Lower leg skin (tissue), 4 donors: Measurements from ENCODE around the gene CYP4A22. TPM values are rescaled to one million over a fixed set of nuclear protein-coding genes. Genes with fewer than 3 reads are reported as not detected.

Experiments
- DNase-seq, 2 donors: peaks; one replicate each; pipeline ENCODE4 v3.0.0-alpha.2; 2019; ENCODE audit warnings: low spot score in 2 of 2
- H3K4me3 ChIP-seq: fragments of 200-600 bp; sonication (generic); 2 replicates; pipeline ENCODE4 v1.5.1; 2017; ENCODE audit warnings: mild to moderate bottlenecking, low read depth; ENCODE audit not compliant: poor library complexity, severe bottlenecking
- POLR2A ChIP-seq, 2 donors: fragments of 450-650 bp; IDR thresholded peaks; one replicate each; pipeline ENCODE4 v1.6.1; 2016 to 2017; ENCODE audit warnings: antibody characterized with exemption in 2 of 2, mild to moderate bottlenecking in 1 of 2, moderate library complexity in 1 of 2
- WGBS, 2 donors: methylation state at CpG; one replicate each; pipeline ENCODE4 v1.1.5; 2018; 5-methylcytosine and 5-hydroxymethylcytosine counted together
- intact Hi-C: fragments of 100-400 bp; cut with DNase I; formaldehyde crosslinking; loops from one replicate; pipeline ENCODE4 v1.15.0; 2023; ENCODE audit warnings: low total_unique reads
- total RNA-seq, 4 donors: library from RNA; depleted of rRNA; stranded (reverse); fragments of >200 nt; gene quantifications; one replicate each; pipeline ENCODE4 v1.1.0, GENCODE V29; 2016
- TF ChIP-seq, protein P1 (sequence below), 3 donors: fragments of 450-650 bp; IDR thresholded peaks; one replicate each; pipeline ENCODE4 v1.5.1; 2016; ENCODE audit warnings: antibody characterized with exemption in 3 of 3, mild to moderate bottlenecking in 3 of 3, moderate library complexity in 2 of 3

The CYP4A22 gene
- total RNA-seq, 4 donors from 2014 or later = 0.16 TPM; not detected in 3

DNA sequence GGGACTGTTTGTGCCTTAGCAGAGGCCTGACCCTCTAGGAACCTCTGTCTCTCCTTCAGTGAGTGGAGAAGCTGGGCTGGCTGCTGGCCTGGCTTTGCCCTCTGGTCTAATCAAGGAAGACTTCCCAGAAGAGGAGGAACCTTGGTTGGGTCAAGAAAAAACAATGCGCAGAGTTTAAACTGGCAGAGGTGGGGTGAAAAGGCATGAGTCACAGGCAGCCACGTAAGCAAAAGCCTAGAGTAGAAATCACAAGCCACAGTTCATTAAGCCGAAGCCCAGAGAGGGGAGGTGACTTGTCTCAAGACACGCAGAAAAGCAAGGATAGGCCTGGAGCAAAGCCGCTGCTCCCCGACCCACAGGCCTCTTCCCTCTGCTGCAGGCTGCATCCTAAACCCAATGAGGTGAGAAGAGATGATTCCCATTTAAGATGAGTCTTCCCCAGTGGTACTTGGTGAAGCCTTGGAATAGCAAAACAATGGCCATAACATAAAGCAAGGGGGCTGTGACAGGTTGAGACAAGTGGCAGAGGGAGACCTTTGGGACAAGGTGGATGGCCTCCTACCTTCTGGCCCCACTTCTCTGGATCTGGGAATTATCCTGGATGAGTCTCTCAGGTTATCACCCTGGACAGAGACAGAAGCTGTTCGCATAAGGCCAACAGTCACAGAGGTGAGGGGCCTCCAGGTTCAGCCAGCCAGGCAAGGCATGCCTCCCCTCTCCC, 44.9 kb downstream of the CYP4A22 start:
- DNase-seq = peak in 1 of 2 donors; percentile 69
- no peak overlapping the region for H3K4me3 ChIP-seq
- intact Hi-C loops = loop anchor here (5.0 kb wide), 2 partner anchors 245 to 540 kb away; no protein-coding TSS in a partner anchor
- TF ChIP-seq, protein P1, sequence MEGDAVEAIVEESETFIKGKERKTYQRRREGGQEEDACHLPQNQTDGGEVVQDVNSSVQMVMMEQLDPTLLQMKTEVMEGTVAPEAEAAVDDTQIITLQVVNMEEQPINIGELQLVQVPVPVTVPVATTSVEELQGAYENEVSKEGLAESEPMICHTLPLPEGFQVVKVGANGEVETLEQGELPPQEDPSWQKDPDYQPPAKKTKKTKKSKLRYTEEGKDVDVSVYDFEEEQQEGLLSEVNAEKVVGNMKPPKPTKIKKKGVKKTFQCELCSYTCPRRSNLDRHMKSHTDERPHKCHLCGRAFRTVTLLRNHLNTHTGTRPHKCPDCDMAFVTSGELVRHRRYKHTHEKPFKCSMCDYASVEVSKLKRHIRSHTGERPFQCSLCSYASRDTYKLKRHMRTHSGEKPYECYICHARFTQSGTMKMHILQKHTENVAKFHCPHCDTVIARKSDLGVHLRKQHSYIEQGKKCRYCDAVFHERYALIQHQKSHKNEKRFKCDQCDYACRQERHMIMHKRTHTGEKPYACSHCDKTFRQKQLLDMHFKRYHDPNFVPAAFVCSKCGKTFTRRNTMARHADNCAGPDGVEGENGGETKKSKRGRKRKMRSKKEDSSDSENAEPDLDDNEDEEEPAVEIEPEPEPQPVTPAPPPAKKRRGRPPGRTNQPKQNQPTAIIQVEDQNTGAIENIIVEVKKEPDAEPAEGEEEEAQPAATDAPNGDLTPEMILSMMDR (IDR thresholded peaks at IDR 0.05) = no peak
- TF ChIP-seq POLR2A (IDR thresholded peaks at IDR 0.05) = no peak
- WGBS, 2 donors = 67 to 82% methylated on average over 7 of the region's 7 CpGs

DNA sequence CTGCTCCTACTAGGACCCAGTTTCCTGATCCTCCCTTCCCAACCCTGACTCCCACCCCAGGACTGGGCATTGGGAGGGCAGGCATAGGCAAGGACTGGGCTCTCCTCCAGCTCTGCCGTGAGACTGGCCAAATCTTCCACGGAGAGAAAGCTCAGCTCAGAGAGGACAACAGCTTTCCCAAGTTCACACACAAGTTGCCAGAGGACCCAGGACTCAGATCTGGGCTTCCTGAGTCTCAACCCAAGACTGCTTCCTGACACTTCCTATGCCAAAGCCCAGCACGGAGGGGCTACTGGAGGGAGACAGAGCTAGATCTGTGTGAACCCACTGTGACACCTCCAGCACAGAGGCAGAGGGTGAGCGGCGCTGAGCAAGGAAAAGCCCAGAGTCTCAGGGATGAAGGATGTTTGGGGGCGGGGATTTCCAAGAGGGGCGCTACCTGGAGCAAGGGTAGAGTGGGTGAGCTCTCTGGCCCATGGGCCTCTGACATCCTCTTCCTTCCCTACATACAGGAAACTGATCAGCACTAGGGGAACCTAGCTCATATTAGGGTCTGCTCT, 45.5 kb downstream of the CYP4A22 start:
- TF ChIP-seq POLR2A (IDR thresholded peaks at IDR 0.05) = no peak
- TF ChIP-seq, protein P1 (IDR thresholded peaks at IDR 0.05) = no peak
- intact Hi-C loops = loop anchor here (5.0 kb wide), 2 partner anchors 245 to 540 kb away; no protein-coding TSS in a partner anchor
- DNase-seq = no peak
- no peak overlapping the region for H3K4me3 ChIP-seq
- WGBS, 2 donors = 65 to 67% methylated on average over 7 of the region's 7 CpGs

DNA sequence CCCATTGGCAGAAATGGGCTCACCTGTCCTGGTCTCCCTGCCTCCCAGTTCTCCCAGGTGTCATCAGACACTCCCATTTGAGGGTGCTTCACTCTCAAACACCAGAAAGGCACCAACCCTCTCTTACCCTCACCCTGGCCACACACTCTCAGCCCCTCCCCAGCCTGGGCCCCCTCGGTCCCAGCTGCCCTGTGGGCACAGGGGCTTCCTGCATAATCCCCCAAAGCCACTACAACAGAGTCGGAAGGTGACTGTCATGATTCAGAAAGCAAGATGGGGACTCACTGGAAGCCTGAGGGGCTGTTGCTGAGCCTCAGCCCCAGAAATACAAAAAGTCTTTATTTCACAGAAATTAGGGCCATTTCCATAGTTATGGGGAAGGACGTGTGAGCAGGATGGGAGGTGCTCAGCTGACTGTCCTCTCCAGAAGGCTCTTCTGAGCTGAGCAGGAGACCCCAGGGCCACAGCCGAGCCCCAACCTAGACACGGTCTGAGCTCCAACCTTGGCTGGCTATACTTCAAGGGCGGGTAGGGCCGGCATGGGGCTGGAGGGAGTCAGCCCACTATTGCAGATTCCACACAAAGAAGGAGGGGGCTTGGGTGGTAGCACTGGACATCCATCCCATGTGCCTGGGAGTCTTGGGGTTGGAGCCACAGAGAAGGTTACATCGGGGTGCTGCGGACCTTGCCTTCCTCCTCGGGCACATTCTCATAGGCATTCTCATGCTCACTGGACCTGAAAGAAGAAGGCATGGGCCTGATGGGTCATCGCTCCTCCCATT, 46.3 kb downstream of the CYP4A22 start:
- H3K4me3 ChIP-seq = no peak overlapping the region
- no peak for DNase-seq
- TF ChIP-seq, protein P1 (IDR thresholded peaks at IDR 0.05) = no peak
- no peak for TF ChIP-seq POLR2A (IDR thresholded peaks at IDR 0.05)
- WGBS, 2 donors = 73 to 84% methylated on average over 9 to 11 of the region's 11 CpGs
- intact Hi-C loops = loop anchor here (5.0 kb wide), 2 partner anchors 244 to 539 kb away; no protein-coding TSS in a partner anchor

DNA sequence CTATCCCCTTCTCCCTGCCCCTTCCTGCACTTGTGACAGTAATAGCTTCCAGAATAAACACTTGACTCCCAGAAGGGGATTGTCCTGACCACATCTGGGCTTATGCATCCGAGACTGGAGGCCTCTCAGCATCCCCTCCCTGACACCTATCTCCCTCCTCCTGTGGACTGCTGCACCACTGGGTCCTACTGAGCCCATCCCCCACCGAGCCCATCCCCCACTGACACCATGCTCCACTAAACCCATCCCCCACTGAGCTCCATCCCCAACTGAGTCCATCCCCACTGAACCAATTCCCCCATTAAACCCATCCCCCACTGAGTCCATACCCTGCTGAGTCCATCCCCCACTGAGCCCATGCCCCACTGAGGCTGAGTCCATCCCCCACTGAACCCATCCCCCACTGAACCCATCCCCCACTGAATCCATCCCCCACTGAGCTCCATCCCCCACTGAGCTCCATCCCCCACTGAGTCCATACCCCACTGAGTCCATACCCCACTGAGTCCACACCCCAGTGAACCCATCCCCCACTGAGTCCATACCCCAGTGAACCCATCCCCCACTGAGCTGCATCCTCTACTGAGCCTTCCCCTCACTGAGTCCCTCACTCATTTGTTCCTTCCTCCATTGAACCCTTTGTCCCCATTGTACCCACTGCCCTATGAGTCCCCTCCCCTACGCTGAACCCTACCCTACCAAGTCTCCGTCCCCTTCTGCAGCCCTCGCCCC, 47.0 kb downstream of the CYP4A22 start:
- TF ChIP-seq, protein P1 (IDR thresholded peaks at IDR 0.05) = no peak
- no peak for TF ChIP-seq POLR2A (IDR thresholded peaks at IDR 0.05)
- no peak overlapping the region for H3K4me3 ChIP-seq
- DNase-seq = no peak
- 81 to 83% methylated on average over 5 of the region's 5 CpGs for WGBS, 2 donors
- intact Hi-C loops = loop anchor here (5.0 kb wide), 2 partner anchors 243 to 538 kb away; no protein-coding TSS in a partner anchor
